ENCODE data around the gene GALNTL6. TPM values are rescaled to one million over a fixed set of nuclear protein-coding genes. Genes with fewer than 3 reads are reported as not detected.

GALNTL6 gene
- total RNA-seq, 1 experiment from 2014 or later = not detected

DNA sequence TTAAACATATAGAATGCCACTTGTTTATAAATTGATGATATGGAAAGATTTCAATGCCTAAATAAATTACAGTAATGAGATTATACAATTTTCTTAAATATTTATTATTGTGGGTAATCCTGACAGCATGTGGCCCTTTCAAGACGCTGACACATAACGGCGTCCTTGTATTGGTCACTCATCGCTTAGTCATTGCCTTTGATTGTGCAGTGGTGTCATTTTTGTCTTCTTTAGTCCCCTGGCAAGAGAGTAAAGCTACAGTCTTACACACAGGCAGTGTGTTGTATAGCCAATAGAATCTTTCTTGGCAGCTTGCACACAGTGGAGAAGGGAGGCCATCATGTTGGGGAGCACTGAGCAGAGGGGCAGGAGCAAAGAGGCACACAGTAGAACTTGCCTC lies 993.6 kb downstream of the GALNTL6 start:
- Histone ChIP-seq H3K4me2 (ENCODE audit: insufficient read depth, insufficient read length, low read length) (no peak overlapping the region), H3K79me1 (ENCODE audit: insufficient read depth, low read depth, low read length, poor library complexity, severe bottlenecking) (no peaks in the 10 kb centered on the region), H3K14ac (ENCODE audit: insufficient read depth, low read length) (no peak overlapping the region), H4K91ac (ENCODE audit: insufficient read length, low read depth, low read length) (no peak overlapping the region), H2BK15ac (ENCODE audit: low read depth, low read length) (no peak overlapping the region), H4K8ac (replicated peaks; ENCODE audit: insufficient read length, low read depth, low read length) (no peak overlapping the region), H3K9ac (ENCODE audit: extremely low read depth, insufficient read length, low read length) (no peak overlapping the region), H2BK20ac (ENCODE audit: low read depth, low read length, poor library complexity, severe bottlenecking) (no peak overlapping the region), H4K20me1 (ENCODE audit: control insufficient read depth, insufficient read depth, insufficient read length) (no peaks in the 10 kb centered on the region), H2BK120ac (ENCODE audit: low read depth, low read length, poor library complexity, severe bottlenecking) (no peak overlapping the region), H3K27ac (ENCODE audit: insufficient read length, low read depth, low read length) (no peak overlapping the region), H3K4me1 (ENCODE audit: insufficient read depth, low read length) (peaks cover 4% of the 10 kb centered on the region; the same call in 1 of the 2 replicates), H2AFZ (ENCODE audit: low read length) (no peak overlapping the region), H3K18ac (ENCODE audit: insufficient read length, low read depth, low read length) (no peak overlapping the region), H2AK5ac (ENCODE audit: insufficient read length, low read length) (no peak overlapping the region), H3T11ph (ENCODE audit: low read length) (no peak overlapping the region), H3K79me2 (ENCODE audit: insufficient read depth, low read length) (no peaks in the 10 kb centered on the region), H3K9me3 (ENCODE audit: control insufficient read depth, low read depth, low read length) (no peaks in the 10 kb centered on the region), H3K4ac (ENCODE audit: low read depth, low read length) (no peak overlapping the region), H2BK5ac (ENCODE audit: insufficient read length, low read length) (no peak overlapping the region), H4K5ac (ENCODE audit: insufficient read length, low read depth, low read length) (no peak overlapping the region), H3K23me2 (ENCODE audit: insufficient read length, low read depth, low read length, poor library complexity, severe bottlenecking) (no peaks in the 10 kb centered on the region), H3K27me3 (ENCODE audit: insufficient read depth, low read length) (no peaks in the 10 kb centered on the region), H2BK12ac (ENCODE audit: insufficient read length, low read depth, low read length) (no peak overlapping the region), H3K56ac (ENCODE audit: insufficient read length, low read depth, low read length) (no peak overlapping the region), H3K23ac (ENCODE audit: insufficient read length, low read depth, low read length) (no peak overlapping the region)
- peaks cover 29 to 33% of the 10 kb centered on the region in 2 experiments for H3K4me1 Mint-ChIP-seq
- TF ChIP-seq, protein P1, sequence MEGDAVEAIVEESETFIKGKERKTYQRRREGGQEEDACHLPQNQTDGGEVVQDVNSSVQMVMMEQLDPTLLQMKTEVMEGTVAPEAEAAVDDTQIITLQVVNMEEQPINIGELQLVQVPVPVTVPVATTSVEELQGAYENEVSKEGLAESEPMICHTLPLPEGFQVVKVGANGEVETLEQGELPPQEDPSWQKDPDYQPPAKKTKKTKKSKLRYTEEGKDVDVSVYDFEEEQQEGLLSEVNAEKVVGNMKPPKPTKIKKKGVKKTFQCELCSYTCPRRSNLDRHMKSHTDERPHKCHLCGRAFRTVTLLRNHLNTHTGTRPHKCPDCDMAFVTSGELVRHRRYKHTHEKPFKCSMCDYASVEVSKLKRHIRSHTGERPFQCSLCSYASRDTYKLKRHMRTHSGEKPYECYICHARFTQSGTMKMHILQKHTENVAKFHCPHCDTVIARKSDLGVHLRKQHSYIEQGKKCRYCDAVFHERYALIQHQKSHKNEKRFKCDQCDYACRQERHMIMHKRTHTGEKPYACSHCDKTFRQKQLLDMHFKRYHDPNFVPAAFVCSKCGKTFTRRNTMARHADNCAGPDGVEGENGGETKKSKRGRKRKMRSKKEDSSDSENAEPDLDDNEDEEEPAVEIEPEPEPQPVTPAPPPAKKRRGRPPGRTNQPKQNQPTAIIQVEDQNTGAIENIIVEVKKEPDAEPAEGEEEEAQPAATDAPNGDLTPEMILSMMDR (conservative IDR thresholded peaks at IDR 0.05) = no peak
- no peak overlapping the region for H3K27ac Mint-ChIP-seq
- H3K9me3 Mint-ChIP-seq = no peaks in the 10 kb centered on the region
- no peak for DNase-seq
- no peaks in the 10 kb centered on the region for H3K36me3 Mint-ChIP-seq (ENCODE audit: insufficient read depth in 1 of 3, low read depth in 3 of 3)
- H3K27me3 Mint-ChIP-seq (ENCODE audit: low read depth) = no peaks in the 10 kb centered on the region
- no peak overlapping the region for H3K4me3 Mint-ChIP-seq
- no CpG with 5 or more reads among the region's 4 CpGs for WGBS (ENCODE audit: extremely low coverage, insufficient read length, low lambda C conversion rate)
